CD14-positive monocyte (primary cell): ENCODE measurements around the gene FBXO22. TPM values are rescaled to one million over a fixed set of nuclear protein-coding genes. Genes with fewer than 3 reads are reported as not detected.
A peak's percentile ranks its signal among the peaks of the same experiment; 100 is the strongest.
"Not testable (repeated sequence)": the region's sequence is repeated elsewhere in the genome, so short reads cannot be mapped to it uniquely, and the experiment has no call there.

Experiments used
- DNase-seq, 3 donors: peaks; one replicate each; pipeline ENCODE4 v3.0.0-alpha.2; 2011 to 2022
- H2AFZ ChIP-seq: 2 replicates; pipeline ENCODE4 v1.6.0; 2012; ENCODE audit warnings: mild to moderate bottlenecking, low read depth, low read length, inconsistent platforms; ENCODE audit not compliant: insufficient read depth, poor library complexity, severe bottlenecking
- H3K27ac ChIP-seq, 2 donors: 1 replicate in 1 of 2; 2 replicates in 1 of 2; pipeline ENCODE4 v1.5.1; 2012 to 2013; ENCODE audit warnings: low read length in 2 of 2, control low read depth in 1 of 2, inconsistent platforms in 1 of 2, low read depth in 1 of 2, mild to moderate bottlenecking in 1 of 2
- H3K27me3 ChIP-seq, 2 donors: one replicate each; pipeline versions ENCODE4 v1.6.0 to v1.6.1; 2011 to 2013; ENCODE audit warnings: low read length in 2 of 2; ENCODE audit not compliant: control insufficient read depth in 2 of 2, insufficient read depth in 2 of 2
- H3K36me3 ChIP-seq, 2 donors: replicated peaks in 1 of 2; 1 replicate in 1 of 2; 2 replicates in 1 of 2; pipeline versions ENCODE4 v1.5.1 to v1.6.1; 2012 to 2013; ENCODE audit warnings: low read length in 2 of 2, control low read depth in 1 of 2, inconsistent platforms in 1 of 2, mild to moderate bottlenecking in 1 of 2; ENCODE audit not compliant: insufficient read depth in 2 of 2, control insufficient read depth in 1 of 2
- H3K4me1 ChIP-seq, 2 donors: 1 replicate in 1 of 2; 2 replicates in 1 of 2; pipeline versions ENCODE4 v1.5.1 to v1.6.1; 2012 to 2013; ENCODE audit warnings: low read length in 2 of 2, control low read depth in 1 of 2, inconsistent platforms in 1 of 2, mild to moderate bottlenecking in 1 of 2, moderate library complexity in 1 of 2; ENCODE audit not compliant: insufficient read depth in 2 of 2, control insufficient read depth in 1 of 2
- H3K4me2 ChIP-seq: replicated peaks from 2 replicates; pipeline ENCODE3; 2012; ENCODE audit warnings: low read length, moderate library complexity, mild to moderate bottlenecking; ENCODE audit not compliant: poor library complexity, severe bottlenecking; ENCODE audit errors: extremely low read depth
- H3K4me3 ChIP-seq, 3 experiments: fragments of 200-600 bp in 1 of 3; sonication (generic) in 1 of 3; replicated peaks in 1 of 3; 1 replicate in 2 of 3; 2 replicates in 1 of 3; pipeline ENCODE4 v1.5.1; 2011 to 2013; ENCODE audit warnings: low read length in 3 of 3, mild to moderate bottlenecking in 3 of 3, control low read depth in 2 of 3, low read depth in 2 of 3, inconsistent platforms in 1 of 3, moderate library complexity in 1 of 3
- H3K79me2 ChIP-seq: 2 replicates; pipeline ENCODE4 v1.6.0; 2012; ENCODE audit warnings: mild to moderate bottlenecking, control low read depth, inconsistent platforms, low read length, moderate library complexity; ENCODE audit not compliant: insufficient read depth
- H3K9ac ChIP-seq: 2 replicates; pipeline ENCODE4 v1.6.0; 2017; ENCODE audit warnings: low read length, mild to moderate bottlenecking; ENCODE audit not compliant: insufficient read depth, poor library complexity, severe bottlenecking
- H3K9me3 ChIP-seq, 2 donors: replicated peaks in 1 of 2; 1 replicate in 1 of 2; 2 replicates in 1 of 2; pipeline versions ENCODE4 v1.5.1 to v1.6.1; 2012 to 2013; ENCODE audit warnings: low read length in 2 of 2, control low read depth in 1 of 2; ENCODE audit not compliant: control insufficient read depth in 1 of 2, insufficient read depth in 1 of 2
- H4K20me1 ChIP-seq: 2 replicates; pipeline ENCODE4 v1.6.0; 2012; ENCODE audit warnings: mild to moderate bottlenecking, low read length, control low read depth, moderate library complexity; ENCODE audit not compliant: insufficient read depth
- H3K27ac Mint-ChIP-seq, 7 donors: one replicate each; pipeline ENCODE4 v1.8.0; 2020; ENCODE audit warnings: mild to moderate bottlenecking in 7 of 7, mixed read lengths in 7 of 7, moderate library complexity in 6 of 7, inconsistent platforms in 2 of 7
- H3K27me3 Mint-ChIP-seq, 3 donors: one replicate each; pipeline ENCODE4 v1.8.0; 2021 to 2022; ENCODE audit warnings: low read depth in 3 of 3, mild to moderate bottlenecking in 3 of 3, mixed read lengths in 3 of 3, moderate library complexity in 3 of 3, inconsistent platforms in 1 of 3
- H3K36me3 Mint-ChIP-seq, 2 donors: one replicate each; pipeline ENCODE4 v1.8.0; 2020; ENCODE audit warnings: mixed read lengths in 2 of 2, inconsistent platforms in 1 of 2, mild to moderate bottlenecking in 1 of 2
- H3K4me1 Mint-ChIP-seq: one replicate; pipeline ENCODE4 v1.8.0; 2020; ENCODE audit warnings: mild to moderate bottlenecking, mixed read lengths
- H3K4me3 Mint-ChIP-seq, 2 donors: one replicate each; pipeline ENCODE4 v1.8.0; 2020; ENCODE audit warnings: mild to moderate bottlenecking in 2 of 2, mixed read lengths in 2 of 2, moderate library complexity in 1 of 2
- H3K9me3 Mint-ChIP-seq, 7 donors: one replicate each; pipeline ENCODE4 v1.8.0; 2020 to 2022; ENCODE audit warnings: mixed read lengths in 7 of 7, mild to moderate bottlenecking in 6 of 7, moderate library complexity in 6 of 7, inconsistent platforms in 2 of 7
- CTCF ChIP-seq: fragments of 200-600 bp; IDR thresholded peaks from one replicate; pipeline ENCODE4 v1.8.0; 2022; ENCODE audit warnings: antibody characterized with exemption, mild to moderate bottlenecking
- WGBS: methylation state at CpG from one replicate; pipeline ENCODE4 v1.1.5; 2013; ENCODE audit warnings: missing lambda C conversion rate; ENCODE audit not compliant: insufficient coverage; 5-methylcytosine and 5-hydroxymethylcytosine counted together
- intact Hi-C, 2 donors: fragments of 100-400 bp; cut with micrococcal nuclease; formaldehyde crosslinking; loops; one replicate each; pipeline versions ENCODE4 v1.15.0 to v1.15.1; 2023
- polyA plus RNA-seq, 3 donors: library from polyadenylated mRNA; depleted of rRNA in 1 of 3; unstranded in 2 of 3; stranded (reverse) in 1 of 3; fragments of 300-500 nt in 2 of 3; fragments of >200 nt in 1 of 3; fragmentation: Illumina TruSeq in 2 of 3; gene quantifications; 1 replicate in 2 of 3; 2 replicates in 1 of 3; pipeline ENCODE4 v1.2.3, GENCODE V29; 2012 to 2021

FBXO22 gene
- polyA plus RNA-seq, 3 donors: 4.2 to 12.8 (median 12.3) TPM

DNA sequence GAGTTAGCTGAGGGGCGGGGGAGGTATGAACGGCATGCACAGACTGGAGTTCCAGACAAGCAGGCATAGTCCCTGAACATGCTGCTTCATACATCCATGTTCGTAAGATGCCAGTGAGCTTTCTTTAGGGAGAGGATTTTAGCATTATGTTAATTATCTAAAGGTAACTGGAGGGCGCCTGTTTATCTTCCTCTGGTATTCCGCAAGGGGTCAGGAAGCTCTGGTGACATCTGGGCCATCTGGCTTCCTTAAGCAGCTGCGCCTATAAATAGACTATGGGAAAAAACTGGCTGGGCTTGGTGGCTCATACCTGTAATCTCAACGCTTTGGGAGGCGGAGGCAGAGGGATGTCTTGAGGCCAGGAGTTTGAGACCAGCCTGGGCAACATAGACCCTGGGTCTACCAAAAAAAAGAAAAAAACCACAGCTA, 1.5 kb upstream of the FBXO22 start:
- no peak overlapping the region for H3K9ac ChIP-seq
- no peak overlapping the region for H3K4me3 ChIP-seq
- DNase-seq: no peak
- peaks cover 32% of the 10 kb centered on the region for H3K79me2 ChIP-seq
- no peak overlapping the region for H3K27ac ChIP-seq
- H3K27me3 ChIP-seq: no peaks in the 10 kb centered on the region
- peaks cover 0 to 3% (median 2%) of the 10 kb centered on the region in 3 donors for H3K27me3 Mint-ChIP-seq
- peaks cover 24% of the 10 kb centered on the region for H3K4me1 Mint-ChIP-seq
- peaks cover 20 to 23% of the 10 kb centered on the region in 2 donors for H3K36me3 Mint-ChIP-seq
- H3K9me3 Mint-ChIP-seq: peaks cover 0 to 2% (median 0%) of the 10 kb centered on the region in 7 donors
- H2AFZ ChIP-seq: no peak overlapping the region
- peak overlapping the region in 1 of 2 donors; percentile 24 for H3K4me3 Mint-ChIP-seq
- peak overlapping the region in 2 of 7 donors; percentile 30 to 49 for H3K27ac Mint-ChIP-seq
- WGBS: 6% methylated on average over 5 of the region's 8 CpGs
- TF ChIP-seq CTCF: no peak
- intact Hi-C loops: loop anchor here in 1 of 2 donors (5.0 kb wide), 1 partner anchor 60 kb away; the partner anchor contains the start of gene UBE2Q2
- no peak overlapping the region for H3K4me2 ChIP-seq
- no peaks in the 10 kb centered on the region for H4K20me1 ChIP-seq
- peaks cover 15 to 46% of the 10 kb centered on the region in 2 donors for H3K36me3 ChIP-seq
- no peaks in the 10 kb centered on the region for H3K9me3 ChIP-seq
- H3K4me1 ChIP-seq: peaks cover 6 to 20% of the 10 kb centered on the region in 2 donors

GRCh38 chr15:75905231-75905630, 1.6 kb downstream of the FBXO22 start:
- Mint-ChIP-seq H3K36me3 (peaks cover 24 to 35% of the 10 kb centered on the region in 2 donors), H3K27ac (peak overlapping the region in 2 of 7 donors; percentile 10 to 78), H3K9me3 (peaks cover 0 to 2% (median 1%) of the 10 kb centered on the region in 7 donors), H3K4me1 (peaks cover 27% of the 10 kb centered on the region), H3K4me3 (peak overlapping the region in 1 of 2 donors; percentile 97), H3K27me3 (peaks cover 0 to 3% (median 2%) of the 10 kb centered on the region in 3 donors)
- Histone ChIP-seq H3K4me2 (no peak overlapping the region), H3K9ac (no peak overlapping the region), H3K79me2 (peaks cover 53% of the 10 kb centered on the region), H3K27me3 (no peaks in the 10 kb centered on the region), H3K9me3 (no peaks in the 10 kb centered on the region), H3K36me3 (peaks cover 0 to 33% of the 10 kb centered on the region in 2 donors), H3K4me3 (no peak overlapping the region), H3K27ac (no peak overlapping the region), H2AFZ (no peak overlapping the region), H4K20me1 (peaks cover 3% of the 10 kb centered on the region), H3K4me1 (peaks cover 6 to 20% of the 10 kb centered on the region in 2 donors)
- no peak for TF ChIP-seq CTCF
- 95% methylated on average over 4 of the region's 5 CpGs for WGBS
- intact Hi-C loops: no loop called here
- DNase-seq: no peak

- peaks cover 57% of the 10 kb centered on the region for H3K79me2 ChIP-seq
- H4K20me1 ChIP-seq, H3K27me3 ChIP-seq, H3K4me1 ChIP-seq, H3K9me3 ChIP-seq, DNase-seq, H3K4me3 ChIP-seq, H2AFZ ChIP-seq, H3K27me3 Mint-ChIP-seq, H3K9me3 Mint-ChIP-seq, H3K4me3 Mint-ChIP-seq, H3K9ac ChIP-seq, H3K4me1 Mint-ChIP-seq, H3K4me2 ChIP-seq, H3K27ac ChIP-seq, intact Hi-C loops: not testable (repeated sequence)
- peaks cover 19 to 46% of the 10 kb centered on the region in 2 donors for H3K36me3 ChIP-seq
- WGBS: no CpG with 5 or more reads among the region's 3 CpGs
- Mint-ChIP-seq H3K36me3 (peaks cover 68 to 81% of the 10 kb centered on the region in 2 donors), H3K27ac (peak overlapping the region in 2 of 7 donors; percentile 50 to 66)
These were observed 6.7 kb downstream of the FBXO22 start for GRCh38 chr15:75910355-75910754.
